ENCODE measurements around the gene PDK2.

PDK2 gene

GRCh38 chr17:50148226-50149090, 53.3 kb downstream of the PDK2 start:
- peak overlapping the region; percentile 48 to 88 (median 82) for H3K4me3 ChIP-seq (ENCODE audit: control insufficient read depth in 1 of 7, extremely low read depth in 1 of 7, insufficient read depth in 4 of 7, low read depth in 2 of 7, low read length in 6 of 7)
- H3K4me1 ChIP-seq (ENCODE audit: control extremely low read depth in 1 of 4, control insufficient read depth in 4 of 4, insufficient read depth in 4 of 4, low read length in 3 of 4) = peaks cover 4 to 76% (median 69%) of the 10 kb centered on the region in 4 experiments
- peak; percentile 72 to 92 (median 90) for DNase-seq
- ChIA-PET POLR2A (interaction anchor here (0.8 to 2.7 kb wide), 3 partner anchors 9 to 18 kb away, joined by 3 to 13 read pairs (median 4); no protein-coding TSS in a partner anchor), CTCF (interaction anchor here (0.7 to 6.5 kb wide), 10 partner anchors 9 to 119 kb away, joined by 3 to 49 read pairs (median 5); no protein-coding TSS in a partner anchor)
- peak overlapping the region in 1 of 2 experiments; percentile 66 for H3K27ac ChIP-seq (ENCODE audit: insufficient read depth in 1 of 2, low read depth in 1 of 2, low read length in 2 of 2, poor library complexity in 1 of 2, severe bottlenecking in 2 of 2)
- 0% methylated on average over 4 of the region's 25 CpGs for WGBS (ENCODE audit: insufficient coverage)
- no peaks in the 10 kb centered on the region for H3K27me3 ChIP-seq (replicated peaks in 2 of 5; ENCODE audit: control insufficient read depth in 4 of 5, insufficient read depth in 5 of 5, low read length in 4 of 5)
- peaks cover 2 to 34% (median 18%) of the 10 kb centered on the region in 4 experiments for H3K36me3 ChIP-seq (ENCODE audit: control insufficient read depth in 4 of 4, insufficient read depth in 4 of 4, low read length in 3 of 4)
- no peaks in the 10 kb centered on the region for H3K9me3 ChIP-seq (ENCODE audit: control extremely low read depth in 1 of 5, control insufficient read depth in 4 of 5, insufficient read depth in 2 of 5, low read depth in 1 of 5, low read length in 4 of 5)

- no peak for DNase-seq
- WGBS (ENCODE audit: insufficient coverage) = 0% methylated on average over 25 of the region's 30 CpGs
- CTCF ChIA-PET = interaction anchor here (1.2 to 6.5 kb wide), 8 partner anchors 9 to 54 kb away, joined by 3 to 82 read pairs (median 4); partner anchors contain the start of gene PDK2
- Histone ChIP-seq H3K36me3 (ENCODE audit: control insufficient read depth in 4 of 4, insufficient read depth in 4 of 4, low read length in 3 of 4) (peaks cover 2 to 28% (median 12%) of the 10 kb centered on the region in 4 experiments), H3K27me3 (replicated peaks in 2 of 5; ENCODE audit: control insufficient read depth in 4 of 5, insufficient read depth in 5 of 5, low read length in 4 of 5) (no peaks in the 10 kb centered on the region), H3K4me3 (ENCODE audit: control insufficient read depth in 1 of 7, extremely low read depth in 1 of 7, insufficient read depth in 4 of 7, low read depth in 2 of 7, low read length in 6 of 7) (peak overlapping the region; percentile 72 to 88 (median 82)), H3K4me1 (ENCODE audit: control extremely low read depth in 1 of 4, control insufficient read depth in 4 of 4, insufficient read depth in 4 of 4, low read length in 3 of 4) (peaks cover 4 to 82% (median 75%) of the 10 kb centered on the region in 4 experiments), H3K9me3 (ENCODE audit: control extremely low read depth in 1 of 5, control insufficient read depth in 4 of 5, insufficient read depth in 2 of 5, low read depth in 1 of 5, low read length in 4 of 5) (no peaks in the 10 kb centered on the region), H3K27ac (ENCODE audit: insufficient read depth in 1 of 2, low read depth in 1 of 2, low read length in 2 of 2, poor library complexity in 1 of 2, severe bottlenecking in 2 of 2) (peak overlapping the region in 1 of 2 experiments; percentile 66)
- POLR2A ChIA-PET = interaction anchor here (1.0 to 2.7 kb wide), 2 partner anchors 9 to 12 kb away, joined by 3 to 13 read pairs; no protein-coding TSS in a partner anchor
These were observed 53.9 kb downstream of the PDK2 start for GRCh38 chr17:50149091-50149416.

GRCh38 chr17:50149417-50150353, 54.5 kb downstream of the PDK2 start:
- DNase-seq = peak in 2 of 3 donors; percentile 60 to 72
- under 1% methylated on average over 114 of the region's 123 CpGs for WGBS (ENCODE audit: insufficient coverage)
- peak overlapping the region in 1 of 2 experiments; percentile 79 for H3K27ac ChIP-seq (ENCODE audit: insufficient read depth in 1 of 2, low read depth in 1 of 2, low read length in 2 of 2, poor library complexity in 1 of 2, severe bottlenecking in 2 of 2)
- no peaks in the 10 kb centered on the region for H3K9me3 ChIP-seq (ENCODE audit: control extremely low read depth in 1 of 5, control insufficient read depth in 4 of 5, insufficient read depth in 2 of 5, low read depth in 1 of 5, low read length in 4 of 5)
- peak overlapping the region; percentile 72 to 88 (median 82) for H3K4me3 ChIP-seq (ENCODE audit: control insufficient read depth in 1 of 7, extremely low read depth in 1 of 7, insufficient read depth in 4 of 7, low read depth in 2 of 7, low read length in 6 of 7)
- POLR2A ChIA-PET = interaction anchor here (0.6 to 2.7 kb wide), 3 partner anchors 10 to 149 kb away, joined by 3 to 13 read pairs (median 4); no protein-coding TSS in a partner anchor
- peaks cover 4 to 84% (median 78%) of the 10 kb centered on the region in 4 experiments for H3K4me1 ChIP-seq (ENCODE audit: control extremely low read depth in 1 of 4, control insufficient read depth in 4 of 4, insufficient read depth in 4 of 4, low read length in 3 of 4)
- peaks cover 0 to 22% (median 6%) of the 10 kb centered on the region in 4 experiments for H3K36me3 ChIP-seq (ENCODE audit: control insufficient read depth in 4 of 4, insufficient read depth in 4 of 4, low read length in 3 of 4)
- CTCF ChIA-PET = interaction anchor here (1.2 to 6.5 kb wide), 4 partner anchors 9 to 55 kb away, joined by 3 to 82 read pairs (median 26); partner anchors contain the start of gene PDK2
- H3K27me3 ChIP-seq (replicated peaks in 2 of 5; ENCODE audit: control insufficient read depth in 4 of 5, insufficient read depth in 5 of 5, low read length in 4 of 5) = no peaks in the 10 kb centered on the region

GRCh38 chr17:50150354-50151040, 55.3 kb downstream of the PDK2 start, which contains the start of gene PPP1R9B:
TSS of gene PPP1R9B (minus strand) at chr17:50150677. CDS start at chr17:50150513, 164 bp downstream.
- Histone ChIP-seq H3K4me3 (ENCODE audit: control insufficient read depth in 1 of 7, extremely low read depth in 1 of 7, insufficient read depth in 4 of 7, low read depth in 2 of 7, low read length in 6 of 7) (peak within 1 kb of the TSS; percentile 72 to 88 (median 82)), H3K4me1 (ENCODE audit: control extremely low read depth in 1 of 4, control insufficient read depth in 4 of 4, insufficient read depth in 4 of 4, low read length in 3 of 4) (peaks cover 6 to 84% (median 77%) of the 10 kb centered on the region in 4 experiments), H3K27me3 (replicated peaks in 2 of 5; ENCODE audit: control insufficient read depth in 4 of 5, insufficient read depth in 5 of 5, low read length in 4 of 5) (no peaks in the 10 kb centered on the region), H3K9me3 (ENCODE audit: control extremely low read depth in 1 of 5, control insufficient read depth in 4 of 5, insufficient read depth in 2 of 5, low read depth in 1 of 5, low read length in 4 of 5) (no peaks in the 10 kb centered on the region), H3K27ac (ENCODE audit: insufficient read depth in 1 of 2, low read depth in 1 of 2, low read length in 2 of 2, poor library complexity in 1 of 2, severe bottlenecking in 2 of 2) (peak within 1 kb of the TSS; percentile 15 to 79), H3K36me3 (ENCODE audit: control insufficient read depth in 4 of 4, insufficient read depth in 4 of 4, low read length in 3 of 4) (peaks cover 0 to 14% (median under 1%) of the 10 kb centered on the region in 4 experiments)
- WGBS (ENCODE audit: insufficient coverage) = 0% methylated on average over 24 of the region's 69 CpGs
- CTCF ChIA-PET = interaction anchor here (0.5 to 6.5 kb wide), 8 partner anchors 10 to 146 kb away, joined by 3 to 82 read pairs (median 4); partner anchors contain the start of gene PDK2
- POLR2A ChIA-PET = interaction anchor here (0.6 to 2.7 kb wide), 4 partner anchors 10 to 148 kb away, joined by 3 to 13 read pairs (median 5); no protein-coding TSS in a partner anchor
- peak in 1 of 3 donors; percentile 39 for DNase-seq

- peak overlapping the region; percentile 56 to 88 (median 82) for H3K4me3 ChIP-seq (ENCODE audit: control insufficient read depth in 1 of 7, extremely low read depth in 1 of 7, insufficient read depth in 4 of 7, low read depth in 2 of 7, low read length in 6 of 7)
- ChIA-PET CTCF (interaction anchor here (0.5 to 6.5 kb wide), 13 partner anchors 10 to 146 kb away, joined by 3 to 82 read pairs (median 7); partner anchors contain the start of gene PDK2), POLR2A (interaction anchor here (0.9 to 1.6 kb wide), 2 partner anchors 10 to 11 kb away, joined by 3 to 6 read pairs; no protein-coding TSS in a partner anchor)
- H3K4me1 ChIP-seq (ENCODE audit: control extremely low read depth in 1 of 4, control insufficient read depth in 4 of 4, insufficient read depth in 4 of 4, low read length in 3 of 4) = peaks cover 6 to 80% (median 70%) of the 10 kb centered on the region in 4 experiments
- 0% methylated on average over 28 of the region's 40 CpGs for WGBS (ENCODE audit: insufficient coverage)
- peaks cover 0 to 10% (median 0%) of the 10 kb centered on the region in 4 experiments for H3K36me3 ChIP-seq (ENCODE audit: control insufficient read depth in 4 of 4, insufficient read depth in 4 of 4, low read length in 3 of 4)
- peak overlapping the region in 1 of 2 experiments; percentile 79 for H3K27ac ChIP-seq (ENCODE audit: insufficient read depth in 1 of 2, low read depth in 1 of 2, low read length in 2 of 2, poor library complexity in 1 of 2, severe bottlenecking in 2 of 2)
- H3K27me3 ChIP-seq (replicated peaks in 2 of 5; ENCODE audit: control insufficient read depth in 4 of 5, insufficient read depth in 5 of 5, low read length in 4 of 5) = no peaks in the 10 kb centered on the region
- DNase-seq = peak; percentile 90 to 95 (median 93)
- no peaks in the 10 kb centered on the region for H3K9me3 ChIP-seq (ENCODE audit: control extremely low read depth in 1 of 5, control insufficient read depth in 4 of 5, insufficient read depth in 2 of 5, low read depth in 1 of 5, low read length in 4 of 5)
These were observed 56.1 kb downstream of the PDK2 start for GRCh38 chr17:50151041-50151936.

All from common myeloid progenitor, CD34-positive (primary cell).